HepG2 (cell line): ENCODE measurements around the gene SLC2A13. TPM values are rescaled to one million over a fixed set of nuclear protein-coding genes. Genes with fewer than 3 reads are reported as not detected.
A peak's percentile ranks its signal among the peaks of the same experiment; 100 is the strongest.

Experiments
- ATAC-seq: fragments of 200-7000 bp; cut with Tn5 transposase; 3 replicates; pipeline ENCODE4 v1.9.1; 2020; ENCODE audit warnings: mild to moderate bottlenecking, moderate library complexity
- BruUV-seq: library from RNA; stranded (reverse); fragments of 400-500 nt; replicated peaks from 2 replicates; lab custom pipeline; 2021; lab: Mats Ljungman, UMichigan
- CTCF ChIA-PET: fragments of 300-600 bp; formaldehyde crosslinking; extraction: SDS; loops from one replicate; lab custom pipeline; 2021; ENCODE audit warnings: low total read pairs, inconsistent platforms, low intra/inter-chr PET ratio; lab: Yijun Ruan, JAX
- POLR2A ChIA-PET: fragments of 350-600 bp; sonication (Branson Sonifier 250); formaldehyde crosslinking; loops from one replicate; lab custom pipeline; 2020; ENCODE audit warnings: antibody characterized with exemption, inconsistent platforms; lab: Yijun Ruan, JAX
- DNase-seq: peaks from one replicate; pipeline ENCODE4 v3.0.0-alpha.2; 2015; ENCODE audit warnings: low spot score
- FAIRE-seq: peaks from 3 replicates; lab custom pipeline; 2011; peaks lifted over from hg19 to GRCh38; lab: Jason Lieb, UNC
- H2AFZ ChIP-seq: one replicate; pipeline ENCODE4 v1.6.1; 2011; ENCODE audit warnings: low read length, inconsistent platforms
- H3K27ac ChIP-seq: fragments of 300-600 bp; 3 replicates; pipeline ENCODE4 v1.8.0; 2011; ENCODE audit warnings: mixed run types, mild to moderate bottlenecking, mixed read lengths, low read length, inconsistent platforms; ENCODE audit not compliant: insufficient read depth; ENCODE audit errors: extremely low read length
- H3K27me3 ChIP-seq, 2 experiments: fragments of 200-600 bp in 1 of 2; 2 replicates in 1 of 2; 3 replicates in 1 of 2; pipeline versions ENCODE4 v1.6.0 to v1.8.0; 2011; ENCODE audit warnings: low read length in 2 of 2, mild to moderate bottlenecking in 2 of 2, moderate library complexity in 2 of 2, inconsistent platforms in 1 of 2; ENCODE audit not compliant: insufficient read depth in 2 of 2, control insufficient read depth in 1 of 2
- H3K36me3 ChIP-seq, 2 experiments: fragments of 200-600 bp in 1 of 2; replicated peaks in 1 of 2; 2 replicates in 1 of 2; 3 replicates in 1 of 2; pipeline versions ENCODE4 v1.5.1 to v1.8.0; 2011; ENCODE audit warnings: low read length in 2 of 2, inconsistent platforms in 1 of 2; ENCODE audit not compliant: insufficient read depth in 2 of 2, control insufficient read depth in 1 of 2
- H3K4me1 ChIP-seq: 2 replicates; pipeline ENCODE4 v1.5.1; 2012; ENCODE audit warnings: low read length, inconsistent platforms; ENCODE audit not compliant: insufficient read depth
- H3K4me2 ChIP-seq: 2 replicates; pipeline ENCODE4 v1.6.0; 2011; ENCODE audit warnings: low read depth, low read length, inconsistent platforms
- H3K4me3 ChIP-seq, 3 experiments: fragments of 200-600 bp in 1 of 3; sonication (generic), shearing (Covaris generic) in 1 of 3; replicated peaks in 1 of 3; 2 replicates each; pipeline ENCODE4 v1.5.1; 2011 to 2016; ENCODE audit warnings: low read length in 3 of 3, inconsistent platforms in 2 of 3, low read depth in 2 of 3, mild to moderate bottlenecking in 2 of 3, control low read depth in 1 of 3, mixed read lengths in 1 of 3; ENCODE audit not compliant: insufficient read depth in 1 of 3
- H3K79me2 ChIP-seq: one replicate; pipeline ENCODE4 v1.6.1; 2011; ENCODE audit warnings: low read length, inconsistent platforms; ENCODE audit not compliant: insufficient read depth
- H3K9ac ChIP-seq: 2 replicates; pipeline ENCODE4 v1.6.0; 2011; ENCODE audit warnings: mild to moderate bottlenecking, low read depth, low read length, inconsistent platforms; ENCODE audit not compliant: insufficient read depth
- H3K9me3 ChIP-seq: 2 replicates; pipeline ENCODE4 v1.5.1; 2012; ENCODE audit warnings: mild to moderate bottlenecking, low read length
- H4K20me1 ChIP-seq: 2 replicates; pipeline ENCODE4 v1.6.0; 2011; ENCODE audit warnings: inconsistent platforms, mild to moderate bottlenecking, low read length, moderate library complexity; ENCODE audit not compliant: insufficient read depth
- CEBPB ChIP-seq: IDR thresholded peaks from 2 replicates; pipeline ENCODE4 v1.6.1; 2011; ENCODE audit warnings: low read depth, low read length, improper control_type of control experiment, borderline replicate concordance
- FOSL1 ChIP-seq: sonication (generic); formaldehyde crosslinking; IDR thresholded peaks from 2 replicates; pipeline ENCODE4 v1.9.0; 2021; ENCODE audit warnings: missing genetic modification reagents, borderline replicate concordance
- IRF9 ChIP-seq: sonication (generic); formaldehyde crosslinking; IDR thresholded peaks from 2 replicates; pipeline ENCODE4 v1.8.0; 2022; ENCODE audit warnings: missing genetic modification reagents, mild to moderate bottlenecking, borderline replicate concordance
- JDP2 ChIP-seq: sonication (generic); formaldehyde crosslinking; IDR thresholded peaks from 2 replicates; pipeline ENCODE4 v1.8.1; 2022; ENCODE audit warnings: missing genetic modification reagents, borderline replicate concordance
- MAFF ChIP-seq: IDR thresholded peaks from 2 replicates; pipeline ENCODE4 v1.6.1; 2011; ENCODE audit warnings: low read depth, low read length, improper control_type of control experiment
- MAFK ChIP-seq, 2 experiments: IDR thresholded peaks in 1 of 2; conservative IDR thresholded peaks in 1 of 2; 2 replicates each; pipeline ENCODE4 v1.6.1; 2011; ENCODE audit warnings: improper control_type of control experiment in 2 of 2, low read length in 2 of 2
- RXRB ChIP-seq: IDR thresholded peaks from 2 replicates; pipeline ENCODE4 v1.6.1; 2016; ENCODE audit warnings: borderline replicate concordance, missing genetic modification reagents, missing compliant biosample characterization
- ZKSCAN5 ChIP-seq: sonication (generic); formaldehyde crosslinking; IDR thresholded peaks from 2 replicates; pipeline ENCODE4 v1.5.1; 2020; ENCODE audit warnings: mild to moderate bottlenecking, missing genetic modification reagents
- ZNF607 ChIP-seq: sonication (generic); formaldehyde crosslinking; IDR thresholded peaks from 2 replicates; pipeline ENCODE4 v1.5.1; 2020; ENCODE audit warnings: missing genetic modification reagents, mild to moderate bottlenecking, borderline replicate concordance
- ZNF841 ChIP-seq: sonication (generic); formaldehyde crosslinking; IDR thresholded peaks from 2 replicates; pipeline ENCODE4 v1.8.1; 2023; ENCODE audit warnings: missing genetic modification reagents, borderline replicate concordance
- WGBS: methylation state at CpG from one replicate; pipeline ENCODE4 v1.1.6; 2017; ENCODE audit warnings: low lambda C conversion rate; 5-methylcytosine and 5-hydroxymethylcytosine counted together
- in situ Hi-C: cut with HindIII; loops from 2 replicates; pipeline ENCODE4 v1.10.0; 2017; ENCODE audit warnings: low pct_unique_long_range_greater_than_20kb; ENCODE audit not compliant: extremely low pct_ligation_motif_present
- intact Hi-C: fragments of 100-400 bp; cut with micrococcal nuclease; formaldehyde crosslinking; loops from one replicate; pipeline ENCODE4 v1.10.0; 2022; ENCODE audit not compliant: unreplicated experiment
- polyA plus RNA-seq, 8 experiments: library from polyadenylated mRNA; depleted of rRNA in 3 of 8; stranded (reverse) in 7 of 8; unstranded in 1 of 8; fragments of >200 nt; fragmentation: Illumina TruSeq in 4 of 8; extraction: Trizol in 4 of 8; gene quantifications; 2 replicates each; pipeline versions ENCODE4 v1.2.1 to v1.2.3, GENCODE V29; 2011 to 2016; ENCODE audit warnings: low read depth in 4 of 8, missing spikeins in 1 of 8, mixed read lengths in 1 of 8; ENCODE audit not compliant: insufficient read depth in 1 of 8
- total RNA-seq, 5 experiments: library from RNA; depleted of rRNA; stranded (reverse); fragments of >200 nt; fragmentation: Illumina TruSeq; extraction: Trizol; gene quantifications; 2 replicates each; pipeline ENCODE4 v1.2.3, GENCODE V29; 2016; ENCODE audit warnings: low read depth in 1 of 5
- TF ChIP-seq, protein P1 (sequence below): IDR thresholded peaks from 2 replicates; pipeline ENCODE4 v1.6.1; 2016; ENCODE audit warnings: missing compliant biosample characterization, missing genetic modification reagents, borderline replicate concordance
- TF ChIP-seq, protein P2 (sequence below): sonication (generic); formaldehyde crosslinking; IDR thresholded peaks from 2 replicates; pipeline ENCODE4 v1.4.0; 2020; ENCODE audit warnings: mild to moderate bottlenecking, missing genetic modification reagents, borderline replicate concordance

The SLC2A13 gene
- total and polyA plus RNA-seq, 2 of the 13 experiments (the other 11 are each of a cell fraction or from before 2014, with no cell fraction given) = 5.5 to 6.0 TPM

- DNase-seq (no peak), ATAC-seq (no peak), FAIRE-seq (no peak)
- TF ChIP-seq, protein P1, sequence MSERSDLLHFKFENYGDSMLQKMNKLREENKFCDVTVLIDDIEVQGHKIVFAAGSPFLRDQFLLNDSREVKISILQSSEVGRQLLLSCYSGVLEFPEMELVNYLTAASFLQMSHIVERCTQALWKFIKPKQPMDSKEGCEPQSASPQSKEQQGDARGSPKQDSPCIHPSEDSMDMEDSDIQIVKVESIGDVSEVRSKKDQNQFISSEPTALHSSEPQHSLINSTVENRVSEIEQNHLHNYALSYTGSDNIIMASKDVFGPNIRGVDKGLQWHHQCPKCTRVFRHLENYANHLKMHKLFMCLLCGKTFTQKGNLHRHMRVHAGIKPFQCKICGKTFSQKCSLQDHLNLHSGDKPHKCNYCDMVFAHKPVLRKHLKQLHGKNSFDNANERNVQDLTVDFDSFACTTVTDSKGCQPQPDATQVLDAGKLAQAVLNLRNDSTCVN (CRISPR knock-in tag) = no peak
- TF ChIP-seq JDP2 (CRISPR knock-in tag) (no peak), FOSL1 (CRISPR knock-in tag) (no peak), MAFF (peak; percentile 38; the same call in 1 of the 2 replicates), MAFK (conservative IDR thresholded peaks at IDR 0.05 in 1 of 2, IDR thresholded peaks at IDR 0.05 in 1 of 2; ENCODE audit: low read length in 2 of 2) (peak; percentile 18 to 69; a peak in 3 of 4 replicates)
- intact Hi-C loops (no loop called here), in situ Hi-C loops (no loop called here)
- Histone ChIP-seq H3K9ac (no peak overlapping the region), H3K4me2 (no peak overlapping the region), H3K4me3 (no peak overlapping the region), H4K20me1 (no peaks in the 10 kb centered on the region), H3K27me3 (no peaks in the 10 kb centered on the region), H3K4me1 (no peaks in the 10 kb centered on the region), H2AFZ (no peak overlapping the region), H3K79me2 (no peaks in the 10 kb centered on the region), H3K27ac (no peak overlapping the region), H3K9me3 (no peaks in the 10 kb centered on the region), H3K36me3 (no peaks in the 10 kb centered on the region)
- BruUV-seq = no TSS peak
- CTCF ChIA-PET = no interaction called here
- POLR2A ChIA-PET = no interaction called here
Observed at GRCh38 chr12:40127408-40127807, 21.5 kb upstream of the SLC2A13 start.

- no peaks in the 10 kb centered on the region for H3K36me3 ChIP-seq
- H2AFZ ChIP-seq = no peak overlapping the region
- no peaks in the 10 kb centered on the region for H4K20me1 ChIP-seq
- H3K4me1 ChIP-seq = no peaks in the 10 kb centered on the region
- in situ Hi-C loops = loop anchor here (25.0 kb wide), 1 partner anchor 536 kb away; no protein-coding TSS in a partner anchor
- H3K4me2 ChIP-seq = no peak overlapping the region
- intact Hi-C loops = no loop called here
- 2% methylated on average over 1 of the region's 1 CpG for WGBS
- BruUV-seq = no TSS peak
- ATAC-seq (no peak), DNase-seq (no peak), FAIRE-seq (no peak)
- no peaks in the 10 kb centered on the region for H3K27me3 ChIP-seq
- no peak overlapping the region for H3K9ac ChIP-seq
- ChIA-PET POLR2A (no interaction called here), CTCF (no interaction called here)
- no peak overlapping the region for H3K27ac ChIP-seq
- H3K79me2 ChIP-seq = no peaks in the 10 kb centered on the region
- H3K4me3 ChIP-seq = no peak overlapping the region
- no peaks in the 10 kb centered on the region for H3K9me3 ChIP-seq
- TF ChIP-seq, protein P2, sequence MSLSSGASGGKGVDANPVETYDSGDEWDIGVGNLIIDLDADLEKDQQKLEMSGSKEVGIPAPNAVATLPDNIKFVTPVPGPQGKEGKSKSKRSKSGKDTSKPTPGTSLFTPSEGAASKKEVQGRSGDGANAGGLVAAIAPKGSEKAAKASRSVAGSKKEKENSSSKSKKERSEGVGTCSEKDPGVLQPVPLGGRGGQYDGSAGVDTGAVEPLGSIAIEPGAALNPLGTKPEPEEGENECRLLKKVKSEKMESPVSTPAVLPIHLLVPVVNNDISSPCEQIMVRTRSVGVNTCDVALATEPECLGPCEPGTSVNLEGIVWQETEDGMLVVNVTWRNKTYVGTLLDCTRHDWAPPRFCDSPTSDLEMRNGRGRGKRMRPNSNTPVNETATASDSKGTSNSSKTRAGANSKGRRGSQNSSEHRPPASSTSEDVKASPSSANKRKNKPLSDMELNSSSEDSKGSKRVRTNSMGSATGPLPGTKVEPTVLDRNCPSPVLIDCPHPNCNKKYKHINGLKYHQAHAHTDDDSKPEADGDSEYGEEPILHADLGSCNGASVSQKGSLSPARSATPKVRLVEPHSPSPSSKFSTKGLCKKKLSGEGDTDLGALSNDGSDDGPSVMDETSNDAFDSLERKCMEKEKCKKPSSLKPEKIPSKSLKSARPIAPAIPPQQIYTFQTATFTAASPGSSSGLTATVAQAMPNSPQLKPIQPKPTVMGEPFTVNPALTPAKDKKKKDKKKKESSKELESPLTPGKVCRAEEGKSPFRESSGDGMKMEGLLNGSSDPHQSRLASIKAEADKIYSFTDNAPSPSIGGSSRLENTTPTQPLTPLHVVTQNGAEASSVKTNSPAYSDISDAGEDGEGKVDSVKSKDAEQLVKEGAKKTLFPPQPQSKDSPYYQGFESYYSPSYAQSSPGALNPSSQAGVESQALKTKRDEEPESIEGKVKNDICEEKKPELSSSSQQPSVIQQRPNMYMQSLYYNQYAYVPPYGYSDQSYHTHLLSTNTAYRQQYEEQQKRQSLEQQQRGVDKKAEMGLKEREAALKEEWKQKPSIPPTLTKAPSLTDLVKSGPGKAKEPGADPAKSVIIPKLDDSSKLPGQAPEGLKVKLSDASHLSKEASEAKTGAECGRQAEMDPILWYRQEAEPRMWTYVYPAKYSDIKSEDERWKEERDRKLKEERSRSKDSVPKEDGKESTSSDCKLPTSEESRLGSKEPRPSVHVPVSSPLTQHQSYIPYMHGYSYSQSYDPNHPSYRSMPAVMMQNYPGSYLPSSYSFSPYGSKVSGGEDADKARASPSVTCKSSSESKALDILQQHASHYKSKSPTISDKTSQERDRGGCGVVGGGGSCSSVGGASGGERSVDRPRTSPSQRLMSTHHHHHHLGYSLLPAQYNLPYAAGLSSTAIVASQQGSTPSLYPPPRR (CRISPR knock-in tag) = no peak
- TF ChIP-seq ZNF841 (no peak), RXRB (CRISPR knock-in tag) (no peak), CEBPB (no peak), IRF9 (CRISPR knock-in tag) (no peak), ZNF607 (CRISPR knock-in tag) (no peak), ZKSCAN5 (CRISPR knock-in tag) (no peak)
Observed at GRCh38 chr12:40123496-40123895, 17.6 kb upstream of the SLC2A13 start.
